ENCODE measurements around the gene DDX42. TPM values are rescaled to one million over a fixed set of nuclear protein-coding genes. Genes with fewer than 3 reads are reported as not detected.
A peak's percentile ranks its signal among the peaks of the same experiment; 100 is the strongest.

The DDX42 gene
- 100 to 1,000 TPM in 1 of 2 donors, 10 to 100 TPM in 1; 71.0 to 105 TPM for total RNA-seq

GRCh38 chr17:63774141-63774968, at the start of gene DDX42:
Gene DDX42, plus strand, starts transcription at chr17:63774170. Its CDS starts 12,880 bp downstream, at chr17:63787050.
- Histone ChIP-seq H3K9me3 (no peaks in the 10 kb centered on the region), H3K36me3 (no peaks in the 10 kb centered on the region), H3K27ac (peak within 1 kb of the TSS; percentile 94 to 98), H3K4me3 (peak within 1 kb of the TSS; percentile 93 to 99), H3K27me3 (replicated peaks; ENCODE audit: insufficient read depth) (no peaks in the 10 kb centered on the region), H3K4me1 (replicated peaks) (peaks cover 3% of the 10 kb centered on the region)
- under 1% methylated on average over 60 of the region's 67 CpGs for whole genome bisulfite sequencing
- peak; percentile 86 for DNase-seq (ENCODE audit: low spot score)
- TF ChIP-seq POLR2AphosphoS5 (IDR thresholded peaks at IDR 0.05) (no peak), POLR2A (IDR thresholded peaks at IDR 0.05) (peak; percentile 66)
- intact Hi-C loops (cut with DNase I) = loop anchor here (5.0 kb wide), 2 partner anchors 53 to 68 kb away; partner anchors contain the start of genes FTSJ3, PSMC5 and SMARCD2

GRCh38 chr17:63735691-63736090, 38.3 kb upstream of the DDX42 start:
- H3K36me3 ChIP-seq = no peaks in the 10 kb centered on the region
- TF ChIP-seq POLR2AphosphoS5 (IDR thresholded peaks at IDR 0.05) = no peak
- TF ChIP-seq CTCF (IDR thresholded peaks at IDR 0.05) = no peak
- no peak for TF ChIP-seq POLR2A (IDR thresholded peaks at IDR 0.05)
- H3K27ac ChIP-seq = no peak overlapping the region
- WGBS = 97% methylated on average over 8 of the region's 8 CpGs
- no peaks in the 10 kb centered on the region for H3K27me3 ChIP-seq (replicated peaks; ENCODE audit: insufficient read depth)
- intact Hi-C loops (cut with DNase I) = no loop called here
- no peaks in the 10 kb centered on the region for H3K9me3 ChIP-seq
- DNase-seq (ENCODE audit: low spot score) = no peak
- no peak overlapping the region for H3K4me3 ChIP-seq
- no peaks in the 10 kb centered on the region for H3K4me1 ChIP-seq (replicated peaks)

GRCh38 chr17:63740464-63741142, 33.4 kb upstream of the DDX42 start:
- H3K4me1 ChIP-seq (replicated peaks) = no peaks in the 10 kb centered on the region
- peak overlapping the region; percentile 77 to 89 for H3K4me3 ChIP-seq
- no peaks in the 10 kb centered on the region for H3K9me3 ChIP-seq
- intact Hi-C loops (cut with DNase I) = no loop called here
- H3K36me3 ChIP-seq = no peaks in the 10 kb centered on the region
- H3K27ac ChIP-seq = peak overlapping the region; percentile 99
- WGBS = 25% methylated on average over 12 of the region's 12 CpGs
- no peaks in the 10 kb centered on the region for H3K27me3 ChIP-seq (replicated peaks; ENCODE audit: insufficient read depth)
- no peak for TF ChIP-seq CTCF (IDR thresholded peaks at IDR 0.05)
- TF ChIP-seq POLR2AphosphoS5 (IDR thresholded peaks at IDR 0.05) = peak; percentile 3
- TF ChIP-seq POLR2A (IDR thresholded peaks at IDR 0.05) = no peak
- DNase-seq (ENCODE audit: low spot score) = peak; percentile 27

GRCh38 chr17:63741143-63741407, 32.9 kb upstream of the DDX42 start:
- peak overlapping the region; percentile 77 to 89 for H3K4me3 ChIP-seq
- intact Hi-C loops (cut with DNase I) = no loop called here
- H3K9me3 ChIP-seq = no peaks in the 10 kb centered on the region
- TF ChIP-seq CTCF (IDR thresholded peaks at IDR 0.05) = no peak
- TF ChIP-seq POLR2AphosphoS5 (IDR thresholded peaks at IDR 0.05) = no peak
- no peak for TF ChIP-seq POLR2A (IDR thresholded peaks at IDR 0.05)
- DNase-seq (ENCODE audit: low spot score) = no peak
- H3K27ac ChIP-seq = peak overlapping the region; percentile 99
- H3K4me1 ChIP-seq (replicated peaks) = no peaks in the 10 kb centered on the region
- H3K36me3 ChIP-seq = peaks cover 0 to 4% of the 10 kb centered on the region in 2 donors
- no peaks in the 10 kb centered on the region for H3K27me3 ChIP-seq (replicated peaks; ENCODE audit: insufficient read depth)
- 0% methylated on average over 14 of the region's 14 CpGs for WGBS

GRCh38 chr17:63741408-63742173, 32.4 kb upstream of the DDX42 start, which contains the start of gene STRADA:
Gene STRADA, minus strand, starts transcription at chr17:63741799. Its CDS starts 13,430 bp downstream, at chr17:63728369.
- DNase-seq (ENCODE audit: low spot score) = peak; percentile 100
- TF ChIP-seq CTCF (IDR thresholded peaks at IDR 0.05) (peak in 1 of 4 experiments; percentile 12), POLR2A (IDR thresholded peaks at IDR 0.05) (peak; percentile 91), POLR2AphosphoS5 (IDR thresholded peaks at IDR 0.05) (peak; percentile 98)
- Histone ChIP-seq H3K36me3 (peaks cover 0 to 5% of the 10 kb centered on the region in 2 donors), H3K27me3 (replicated peaks; ENCODE audit: insufficient read depth) (no peaks in the 10 kb centered on the region), H3K4me3 (peak within 1 kb of the TSS; percentile 77 to 89), H3K27ac (peak within 1 kb of the TSS; percentile 99), H3K4me1 (replicated peaks) (no peaks in the 10 kb centered on the region), H3K9me3 (no peaks in the 10 kb centered on the region)
- intact Hi-C loops (cut with DNase I) = no loop called here
- WGBS = 0% methylated on average over 61 of the region's 61 CpGs

Data from prostate gland (tissue), 2 donors.